ENCODE measurements around the gene KLHL40.

Gene KLHL40

DNA sequence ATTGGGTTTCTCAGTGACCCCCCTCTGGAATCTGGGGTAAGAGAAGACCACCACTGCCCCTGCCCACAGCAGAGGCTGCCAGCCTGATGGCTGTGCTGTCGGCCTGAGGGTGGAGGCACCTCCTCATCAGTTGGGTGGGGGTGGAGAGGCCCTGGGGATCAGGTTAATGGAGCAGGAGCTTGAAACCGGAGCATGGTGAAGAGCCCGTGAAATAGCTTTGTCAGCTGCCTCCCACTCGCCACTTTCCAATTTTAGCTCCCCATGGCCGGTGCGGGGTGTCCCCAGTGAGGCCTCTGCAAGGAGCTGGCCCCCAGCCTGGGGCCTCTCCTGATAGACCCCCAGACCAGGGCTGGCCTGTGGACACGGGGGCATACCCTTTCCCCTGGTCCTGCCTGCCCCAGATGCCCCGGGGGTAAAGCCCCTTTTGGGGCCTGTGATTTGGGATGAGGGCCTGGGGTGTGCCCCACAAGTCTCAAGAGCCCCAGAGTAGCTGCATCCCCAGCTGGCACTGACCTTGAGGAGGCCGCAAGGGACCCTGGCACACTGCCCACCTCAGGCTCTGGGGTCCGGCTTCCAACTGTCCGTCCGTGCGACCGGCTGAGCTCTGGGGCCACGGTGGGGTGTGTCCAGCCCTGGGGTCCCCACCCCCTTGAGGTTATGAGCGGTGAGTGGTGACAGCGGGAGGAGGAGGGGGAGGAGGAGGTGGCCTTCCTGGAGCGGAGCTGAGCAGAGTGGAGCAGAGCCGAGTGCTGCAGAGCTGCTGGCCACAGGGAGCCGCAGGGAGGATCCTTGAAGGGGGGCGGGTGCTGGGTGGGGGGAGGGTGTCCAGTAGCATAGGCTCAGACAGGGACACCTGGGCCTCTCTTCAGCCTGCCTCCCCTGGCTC is 17.0 kb downstream of the KLHL40 start, which contains the start of gene HHATL:
HHATL (minus strand) TSS at position 733 of the 886 bp plus-strand sequence. CDS start 1,972 bp downstream, outside the sequence.
- TF ChIP-seq, protein P1, sequence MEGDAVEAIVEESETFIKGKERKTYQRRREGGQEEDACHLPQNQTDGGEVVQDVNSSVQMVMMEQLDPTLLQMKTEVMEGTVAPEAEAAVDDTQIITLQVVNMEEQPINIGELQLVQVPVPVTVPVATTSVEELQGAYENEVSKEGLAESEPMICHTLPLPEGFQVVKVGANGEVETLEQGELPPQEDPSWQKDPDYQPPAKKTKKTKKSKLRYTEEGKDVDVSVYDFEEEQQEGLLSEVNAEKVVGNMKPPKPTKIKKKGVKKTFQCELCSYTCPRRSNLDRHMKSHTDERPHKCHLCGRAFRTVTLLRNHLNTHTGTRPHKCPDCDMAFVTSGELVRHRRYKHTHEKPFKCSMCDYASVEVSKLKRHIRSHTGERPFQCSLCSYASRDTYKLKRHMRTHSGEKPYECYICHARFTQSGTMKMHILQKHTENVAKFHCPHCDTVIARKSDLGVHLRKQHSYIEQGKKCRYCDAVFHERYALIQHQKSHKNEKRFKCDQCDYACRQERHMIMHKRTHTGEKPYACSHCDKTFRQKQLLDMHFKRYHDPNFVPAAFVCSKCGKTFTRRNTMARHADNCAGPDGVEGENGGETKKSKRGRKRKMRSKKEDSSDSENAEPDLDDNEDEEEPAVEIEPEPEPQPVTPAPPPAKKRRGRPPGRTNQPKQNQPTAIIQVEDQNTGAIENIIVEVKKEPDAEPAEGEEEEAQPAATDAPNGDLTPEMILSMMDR (IDR thresholded peaks at IDR 0.05; ENCODE audit: low read depth, low read length, missing control alignments): no peak
- in situ Hi-C loops (cut with HindIII; ENCODE audit: low pct_ligation_motif_present, low sequenced_read_pairs): no loop called here
- H3K36me3 ChIP-seq (replicated peaks): no peaks in the 10 kb centered on the region
- H3K27me3 ChIP-seq (replicated peaks): peaks cover 1% of the 10 kb centered on the region
- no peak within 1 kb of the TSS for H3K27ac ChIP-seq
- no peak within 1 kb of the TSS for H3K4me3 ChIP-seq (ENCODE audit: low read depth, low read length)
- no peak for DNase-seq

DNA sequence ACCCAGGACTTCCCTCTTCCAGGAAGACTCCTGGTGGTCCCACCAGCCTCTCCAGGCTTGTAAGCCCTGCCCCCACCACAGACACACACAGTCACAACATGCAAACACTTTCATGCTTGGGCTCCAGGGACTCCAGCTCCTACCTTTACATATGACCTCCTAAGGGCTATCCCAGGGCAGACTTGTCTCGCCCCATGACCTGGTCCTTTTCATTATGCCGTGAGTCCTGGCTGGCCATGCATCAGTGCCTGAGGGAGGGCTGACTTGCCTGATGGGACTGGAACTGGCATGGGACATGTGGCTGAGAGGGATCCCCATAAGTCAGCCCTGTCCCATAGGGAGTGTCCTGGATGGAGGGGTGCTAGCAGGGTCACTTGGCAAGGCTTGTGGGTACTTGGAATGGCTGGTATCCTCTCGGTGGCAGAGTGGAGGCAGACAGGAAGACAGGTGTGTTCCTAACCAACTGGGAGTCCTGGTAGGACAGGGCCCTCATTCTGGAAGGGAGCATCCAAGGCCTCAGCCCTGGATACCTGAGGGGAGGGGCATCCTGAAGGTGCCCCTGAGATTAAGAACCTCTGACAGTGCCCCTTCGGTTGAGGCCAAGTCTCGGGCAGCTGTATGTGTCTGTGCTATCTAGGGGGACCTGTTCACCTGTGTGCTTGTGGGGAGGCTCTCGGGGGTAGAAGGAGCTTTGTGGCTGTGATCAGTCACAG is 17.8 kb downstream of the KLHL40 start:
- in situ Hi-C loops (cut with HindIII; ENCODE audit: low pct_ligation_motif_present, low sequenced_read_pairs): no loop called here
- Histone ChIP-seq H3K27ac (no peak overlapping the region), H3K36me3 (replicated peaks) (no peaks in the 10 kb centered on the region), H3K4me3 (ENCODE audit: low read depth, low read length) (no peak overlapping the region), H3K27me3 (replicated peaks) (peaks cover 1% of the 10 kb centered on the region)
- TF ChIP-seq, protein P1 (IDR thresholded peaks at IDR 0.05; ENCODE audit: low read depth, low read length, missing control alignments): no peak
- no peak for DNase-seq

DNA sequence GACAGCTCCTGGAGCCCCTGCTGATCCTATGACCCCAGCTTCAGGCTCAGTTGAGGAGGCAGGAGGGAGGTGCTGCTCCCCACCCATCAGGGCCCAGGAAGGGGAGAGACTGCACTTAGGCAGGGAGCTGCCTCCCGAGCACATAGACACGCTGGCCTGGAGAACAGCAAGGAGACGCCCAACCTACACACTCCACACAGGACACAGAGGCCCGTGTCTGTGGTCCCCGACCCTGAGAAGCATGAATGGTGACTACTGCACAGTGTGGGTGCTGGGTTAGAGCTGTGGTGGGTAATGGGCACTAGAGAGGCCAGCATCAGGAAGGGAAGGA is 18.3 kb downstream of the KLHL40 start:
- TF ChIP-seq, protein P1 (IDR thresholded peaks at IDR 0.05; ENCODE audit: low read depth, low read length, missing control alignments): no peak
- H3K4me3 ChIP-seq (ENCODE audit: low read depth, low read length): no peak overlapping the region
- in situ Hi-C loops (cut with HindIII; ENCODE audit: low pct_ligation_motif_present, low sequenced_read_pairs): no loop called here

DNA sequence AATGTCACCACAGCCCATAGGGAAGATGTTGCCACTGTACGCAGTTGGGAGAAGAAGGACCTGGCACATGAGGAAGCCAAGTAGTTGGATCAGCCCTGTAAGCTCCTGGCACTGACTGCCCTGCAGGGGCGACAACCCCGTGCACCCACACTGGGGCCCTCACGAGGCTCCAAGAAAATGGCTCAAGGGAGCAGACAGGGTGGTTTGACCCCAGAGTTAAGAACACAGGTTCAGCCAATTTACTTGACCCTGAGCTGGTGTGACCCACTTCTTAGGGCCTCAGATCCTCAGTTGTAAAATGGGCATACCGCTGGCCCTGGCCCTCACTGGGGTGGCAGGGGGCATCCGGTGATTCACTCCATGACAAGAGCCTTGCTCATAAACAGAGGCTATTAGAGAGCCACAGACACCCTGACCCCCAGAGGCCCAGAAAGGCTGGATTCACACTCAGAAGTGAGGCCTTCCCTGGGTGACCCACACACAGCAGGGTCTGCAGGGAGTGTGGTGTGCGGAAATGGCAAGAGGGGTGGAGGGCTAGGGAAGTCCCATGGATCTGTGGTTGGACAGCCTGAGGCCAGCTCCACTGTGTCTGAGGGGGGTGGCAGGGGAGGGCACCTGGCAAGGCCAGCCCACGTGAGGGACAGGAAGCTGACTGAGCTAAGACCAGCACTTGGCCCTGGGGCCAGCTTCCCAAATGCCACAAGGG is 19.0 kb downstream of the KLHL40 start:
- DNase-seq: no peak
- Histone ChIP-seq H3K27ac (no peak overlapping the region), H3K4me3 (ENCODE audit: low read depth, low read length) (no peak overlapping the region), H3K27me3 (replicated peaks) (no peaks in the 10 kb centered on the region), H3K36me3 (replicated peaks) (no peaks in the 10 kb centered on the region)
- TF ChIP-seq, protein P1 (IDR thresholded peaks at IDR 0.05; ENCODE audit: low read depth, low read length, missing control alignments): no peak
- in situ Hi-C loops (cut with HindIII; ENCODE audit: low pct_ligation_motif_present, low sequenced_read_pairs): no loop called here

More for the DNA sequence above, 18.3 kb downstream of the KLHL40 start:
- no peak for DNase-seq
- H3K27ac ChIP-seq: no peak overlapping the region
- no peaks in the 10 kb centered on the region for H3K27me3 ChIP-seq (replicated peaks)
- no peaks in the 10 kb centered on the region for H3K36me3 ChIP-seq (replicated peaks)

DNA sequence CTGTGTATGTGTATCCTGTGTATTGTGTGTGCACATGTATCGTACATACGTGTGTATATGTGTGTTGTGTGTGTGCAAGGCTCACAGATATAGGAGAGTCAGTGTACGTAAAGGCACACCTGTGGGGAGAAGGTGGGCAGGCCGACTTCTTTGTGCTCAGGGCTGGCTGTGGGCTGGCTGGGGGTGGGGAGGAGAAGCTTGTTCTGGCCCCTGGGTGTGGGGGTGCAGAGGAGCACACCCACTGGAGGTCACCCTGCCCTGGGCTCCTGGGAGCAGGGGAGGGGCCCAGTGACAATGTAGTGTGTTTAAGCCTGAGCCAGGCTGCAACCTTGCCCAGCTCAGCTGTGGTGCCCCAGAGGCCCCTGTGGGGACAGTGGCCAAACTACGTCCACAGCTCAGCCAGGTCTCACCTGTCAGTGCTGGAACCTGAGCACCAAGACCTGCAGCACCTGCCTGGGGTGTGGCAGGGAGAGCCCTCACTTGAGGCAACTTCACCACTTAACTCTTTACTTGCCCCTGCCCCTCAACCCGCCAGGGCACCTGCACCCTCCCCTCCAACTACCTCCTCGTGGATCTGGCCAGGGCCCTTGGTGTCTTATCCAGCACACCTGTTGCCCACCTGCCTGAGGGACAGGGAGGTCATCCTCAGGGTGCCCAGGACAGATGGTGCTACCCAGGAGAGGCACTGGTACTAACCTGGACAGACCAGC is 19.9 kb downstream of the KLHL40 start:
- no peak for DNase-seq
- in situ Hi-C loops (cut with HindIII; ENCODE audit: low pct_ligation_motif_present, low sequenced_read_pairs): no loop called here
- Histone ChIP-seq H3K4me3 (ENCODE audit: low read depth, low read length) (no peak overlapping the region), H3K27ac (no peak overlapping the region), H3K36me3 (replicated peaks) (no peaks in the 10 kb centered on the region), H3K27me3 (replicated peaks) (no peaks in the 10 kb centered on the region)
- TF ChIP-seq, protein P1 (IDR thresholded peaks at IDR 0.05; ENCODE audit: low read depth, low read length, missing control alignments): no peak
